Panc1 (cell line): ENCODE measurements around the gene OR51E2. TPM values are rescaled to one million over a fixed set of nuclear protein-coding genes. Genes with fewer than 3 reads are reported as not detected.

Experiments
- ATAC-seq: fragments of 200-7000 bp; cut with Tn5 transposase; 2 replicates; pipeline ENCODE4 v1.9.1; 2020; ENCODE audit warnings: mild to moderate bottlenecking, moderate library complexity
- BruUV-seq: library from RNA; stranded (reverse); fragments of 400-500 nt; replicated peaks from 2 replicates; lab custom pipeline; 2021; lab: Mats Ljungman, UMichigan
- CTCF ChIA-PET: fragments of 300-600 bp; sonication (Branson Sonifier 250); formaldehyde crosslinking; loops from one replicate; lab custom pipeline; 2022; ENCODE audit warnings: antibody characterized with exemption; lab: Charles Lee
- POLR2A ChIA-PET: fragments of 300-600 bp; sonication (Branson Sonifier 250); formaldehyde crosslinking; loops from one replicate; lab custom pipeline; 2022; ENCODE audit warnings: antibody characterized with exemption; lab: Charles Lee
- DNase-seq: peaks from one replicate; pipeline ENCODE4 v3.0.0-alpha.2; 2010; ENCODE audit warnings: low read depth, low spot score
- H3K27ac ChIP-seq: 2 replicates; pipeline ENCODE4 v1.5.1; 2011; ENCODE audit warnings: mild to moderate bottlenecking, low read length, inconsistent platforms
- H3K27me3 ChIP-seq: fragments of 200-500 bp; sonication (Bioruptor generic); 2 replicates; pipeline ENCODE4 v1.6.0; 2014; ENCODE audit warnings: low read length, inconsistent platforms; ENCODE audit not compliant: control insufficient read depth, insufficient read depth
- H3K36me3 ChIP-seq: fragments of 200-500 bp; sonication (Bioruptor generic); 2 replicates; pipeline ENCODE4 v1.5.1; 2014; ENCODE audit warnings: inconsistent platforms, mild to moderate bottlenecking, low read length, moderate library complexity; ENCODE audit not compliant: control insufficient read depth, insufficient read depth
- H3K4me1 ChIP-seq: 2 replicates; pipeline ENCODE4 v1.5.1; 2011; ENCODE audit warnings: inconsistent platforms, mild to moderate bottlenecking, low read length, moderate library complexity; ENCODE audit not compliant: control insufficient read depth, insufficient read depth
- H3K4me3 ChIP-seq, 2 experiments: 2 replicates each; pipeline ENCODE4 v1.5.1; 2011 to 2012; ENCODE audit warnings: low read depth in 2 of 2, low read length in 2 of 2, mild to moderate bottlenecking in 2 of 2, inconsistent platforms in 1 of 2, moderate library complexity in 1 of 2
- H3K9me3 ChIP-seq: fragments of 200-500 bp; sonication (Bioruptor generic); 2 replicates; pipeline ENCODE4 v1.5.1; 2014; ENCODE audit warnings: low read depth, mild to moderate bottlenecking, inconsistent platforms, low read length, moderate library complexity; ENCODE audit not compliant: control insufficient read depth, insufficient read depth
- CTCF ChIP-seq: fragments of 450-650 bp; IDR thresholded peaks from 2 replicates; pipeline ENCODE4 v1.5.1; 2017; ENCODE audit warnings: mild to moderate bottlenecking
- POLR2AphosphoS5 ChIP-seq: IDR thresholded peaks from 2 replicates; pipeline ENCODE4 v1.6.1; 2012; ENCODE audit warnings: mild to moderate bottlenecking, low read depth, low read length, moderate library complexity
- REST ChIP-seq, 2 experiments: IDR thresholded peaks; 2 replicates each; pipeline ENCODE4 v1.6.1; 2011 to 2012; ENCODE audit warnings: low read depth in 2 of 2, control low read depth in 1 of 2, low read length in 1 of 2, mild to moderate bottlenecking in 1 of 2, moderate library complexity in 1 of 2; ENCODE audit not compliant: insufficient read depth in 1 of 2
- SIN3A ChIP-seq: IDR thresholded peaks from 2 replicates; pipeline ENCODE4 v1.6.1; 2012; ENCODE audit warnings: low read depth, mild to moderate bottlenecking, low read length, moderate library complexity, borderline replicate concordance; ENCODE audit not compliant: insufficient read depth
- TCF7L2 ChIP-seq: IDR thresholded peaks from 2 replicates; pipeline ENCODE4 v1.6.1; 2011; ENCODE audit warnings: mild to moderate bottlenecking, low read depth, low read length, inconsistent platforms
- in situ Hi-C: cut with HindIII; loops from 2 replicates; pipeline ENCODE4 v1.10.0; 2016; ENCODE audit warnings: low sequenced_read_pairs, low pct_unique_long_range_greater_than_20kb
- intact Hi-C: fragments of 100-400 bp; cut with micrococcal nuclease; formaldehyde crosslinking; loops from one replicate; pipeline ENCODE4 v1.10.0; 2022; ENCODE audit not compliant: unreplicated experiment
- total RNA-seq: library from RNA; stranded (reverse); gene quantifications from one replicate; pipeline ENCODE4 v1.2.1, GENCODE V29; 2021; ENCODE audit not compliant: unreplicated experiment

OR51E2 gene
- total RNA-seq, 1 experiment from 2014 or later: not detected

- ATAC-seq (no peak), DNase-seq (no peak)
- peaks cover 6% of the 10 kb centered on the region; the same call in 1 of the 2 replicates for H3K27me3 ChIP-seq
- TF ChIP-seq TCF7L2 (no peak), CTCF (no peak), SIN3A (no peak), REST (IDR thresholded peaks at IDR 0.05; ENCODE audit: insufficient read depth in 1 of 2, low read depth in 2 of 2, low read length in 1 of 2) (no peak), POLR2AphosphoS5 (no peak)
- no peaks in the 10 kb centered on the region for H3K36me3 ChIP-seq
- ChIA-PET POLR2A (no interaction called here), CTCF (no interaction called here)
- no peak overlapping the region for H3K4me3 ChIP-seq
- H3K27ac ChIP-seq: no peak overlapping the region
- H3K4me1 ChIP-seq: no peaks in the 10 kb centered on the region
- intact Hi-C loops (no loop called here), in situ Hi-C loops (no loop called here)
- H3K9me3 ChIP-seq: no peaks in the 10 kb centered on the region
- BruUV-seq: no TSS peak
These were observed 42.9 kb downstream of the OR51E2 start for GRCh38 chr11:4654635-4655369.

- DNase-seq (no peak), ATAC-seq (no peak)
- no TSS peak for BruUV-seq
- Histone ChIP-seq H3K36me3 (no peaks in the 10 kb centered on the region), H3K4me3 (no peak overlapping the region), H3K27me3 (peaks cover 7% of the 10 kb centered on the region), H3K9me3 (no peaks in the 10 kb centered on the region), H3K27ac (no peak overlapping the region), H3K4me1 (no peaks in the 10 kb centered on the region)
- intact Hi-C loops (no loop called here), in situ Hi-C loops (no loop called here)
- TF ChIP-seq SIN3A (no peak), REST (IDR thresholded peaks at IDR 0.05; ENCODE audit: insufficient read depth in 1 of 2, low read depth in 2 of 2, low read length in 1 of 2) (no peak), TCF7L2 (no peak), POLR2AphosphoS5 (no peak), CTCF (no peak)
- ChIA-PET POLR2A (no interaction called here), CTCF (no interaction called here)
These were observed 49.9 kb downstream of the OR51E2 start for GRCh38 chr11:4647766-4648165.
